ENCODE data around the gene NFIB.

Gene NFIB

DNA sequence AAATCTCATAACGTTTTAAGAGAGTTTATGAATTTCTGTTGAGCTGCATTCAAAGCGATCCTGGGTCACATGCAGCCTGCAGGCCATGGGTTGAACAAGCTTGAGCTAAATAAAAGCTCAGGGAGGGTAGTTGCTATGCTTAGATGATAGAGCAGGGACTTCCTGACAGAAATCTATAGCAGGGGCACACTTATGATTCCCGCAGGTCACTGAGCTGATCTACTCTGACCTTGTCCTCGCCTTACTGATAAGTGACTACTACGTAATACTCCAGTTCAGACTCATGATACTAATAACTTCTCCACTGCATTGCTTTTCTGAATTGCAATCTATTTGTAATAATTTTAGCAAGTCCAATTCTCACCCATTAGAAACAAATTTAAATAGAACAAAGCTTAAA is 90.9 kb downstream of the NFIB start:
- Histone ChIP-seq H3K9ac (ENCODE audit: low read length in 2 of 2) (no peak overlapping the region), H3K4me3 (ENCODE audit: low read length in 2 of 2) (no peak overlapping the region), H3K9me3 (ENCODE audit: control insufficient read depth in 2 of 2, low read length in 2 of 2) (no peaks in the 10 kb centered on the region), H3K27me3 (ENCODE audit: control insufficient read depth in 1 of 2, insufficient read depth in 2 of 2, low read length in 2 of 2) (no peaks in the 10 kb centered on the region), H3K4me1 (ENCODE audit: control insufficient read depth, insufficient read depth, low read length) (peaks cover 26% of the 10 kb centered on the region), H3K36me3 (ENCODE audit: control insufficient read depth in 2 of 2, insufficient read depth in 2 of 2, low read length in 2 of 2) (no peaks in the 10 kb centered on the region), H3K27ac (ENCODE audit: low read length) (no peak overlapping the region)

DNA sequence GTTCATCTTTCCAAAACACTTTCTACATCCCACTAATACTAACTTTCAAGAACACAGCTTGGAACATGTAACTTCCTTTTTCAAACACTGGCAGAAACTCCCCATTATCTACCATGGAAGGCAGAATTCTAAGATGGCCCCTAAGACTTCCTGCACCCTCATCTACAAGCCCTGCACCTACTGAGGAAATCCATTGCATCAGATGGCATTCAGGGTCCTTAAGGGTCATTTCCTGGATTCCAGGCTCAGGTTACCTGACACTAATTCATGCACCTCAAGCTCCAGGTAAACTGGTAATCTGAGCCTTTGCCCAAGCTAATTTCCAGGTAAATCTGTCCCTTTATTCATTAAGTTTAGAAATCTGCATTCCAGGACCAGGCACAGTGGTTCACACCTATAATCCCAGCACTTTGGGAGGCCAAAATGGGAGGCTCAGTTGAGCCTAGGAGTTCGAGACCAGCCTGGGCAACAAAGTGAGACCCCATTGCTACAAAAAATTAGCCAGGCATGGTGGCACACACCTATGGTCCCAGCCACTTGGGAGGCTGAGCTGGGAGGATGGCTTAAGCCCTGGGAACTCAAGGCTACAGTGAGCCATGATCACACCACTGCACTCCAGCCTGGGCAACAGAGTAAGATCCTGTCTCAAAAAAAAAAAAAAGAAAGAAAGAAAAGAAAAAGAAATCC is 91.6 kb downstream of the NFIB start:
- peak overlapping the region in 1 of 2 donors; percentile 31 for H3K4me3 ChIP-seq (ENCODE audit: low read length in 2 of 2)
- H3K4me1 ChIP-seq (ENCODE audit: control insufficient read depth, insufficient read depth, low read length) = peaks cover 26% of the 10 kb centered on the region
- H3K36me3 ChIP-seq (ENCODE audit: control insufficient read depth in 2 of 2, insufficient read depth in 2 of 2, low read length in 2 of 2) = no peaks in the 10 kb centered on the region
- H3K27me3 ChIP-seq (ENCODE audit: control insufficient read depth in 1 of 2, insufficient read depth in 2 of 2, low read length in 2 of 2) = no peaks in the 10 kb centered on the region
- no peaks in the 10 kb centered on the region for H3K9me3 ChIP-seq (ENCODE audit: control insufficient read depth in 2 of 2, low read length in 2 of 2)
- no peak overlapping the region for H3K9ac ChIP-seq (ENCODE audit: low read length in 2 of 2)
- no peak overlapping the region for H3K27ac ChIP-seq (ENCODE audit: low read length)

DNA sequence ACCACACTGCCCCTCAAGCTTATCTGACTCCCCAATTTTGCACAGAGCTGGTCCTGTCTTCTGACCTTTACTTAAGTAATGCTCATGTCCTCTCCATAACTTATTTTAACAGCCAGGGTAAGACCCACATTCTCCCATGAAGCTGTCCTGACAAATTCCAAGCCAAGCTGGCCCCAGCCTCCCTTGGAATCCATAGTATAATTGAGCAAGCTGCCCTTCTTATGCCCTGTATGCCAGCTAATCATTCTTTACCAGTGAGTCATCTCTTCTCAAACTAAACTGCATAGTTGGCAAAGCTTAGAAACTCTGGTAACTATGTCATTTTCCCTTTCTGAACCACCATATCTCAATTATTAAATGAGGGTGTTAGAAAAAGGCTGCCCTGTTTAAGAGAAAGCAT is 92.4 kb downstream of the NFIB start:
- Histone ChIP-seq H3K27me3 (ENCODE audit: control insufficient read depth in 1 of 2, insufficient read depth in 2 of 2, low read length in 2 of 2) (no peaks in the 10 kb centered on the region), H3K36me3 (ENCODE audit: control insufficient read depth in 2 of 2, insufficient read depth in 2 of 2, low read length in 2 of 2) (no peaks in the 10 kb centered on the region), H3K27ac (ENCODE audit: low read length) (peak overlapping the region; percentile 12), H3K4me1 (ENCODE audit: control insufficient read depth, insufficient read depth, low read length) (peaks cover 26% of the 10 kb centered on the region), H3K4me3 (ENCODE audit: low read length in 2 of 2) (peak overlapping the region in 1 of 2 donors; percentile 31), H3K9me3 (ENCODE audit: control insufficient read depth in 2 of 2, low read length in 2 of 2) (no peaks in the 10 kb centered on the region), H3K9ac (ENCODE audit: low read length in 2 of 2) (no peak overlapping the region)

DNA sequence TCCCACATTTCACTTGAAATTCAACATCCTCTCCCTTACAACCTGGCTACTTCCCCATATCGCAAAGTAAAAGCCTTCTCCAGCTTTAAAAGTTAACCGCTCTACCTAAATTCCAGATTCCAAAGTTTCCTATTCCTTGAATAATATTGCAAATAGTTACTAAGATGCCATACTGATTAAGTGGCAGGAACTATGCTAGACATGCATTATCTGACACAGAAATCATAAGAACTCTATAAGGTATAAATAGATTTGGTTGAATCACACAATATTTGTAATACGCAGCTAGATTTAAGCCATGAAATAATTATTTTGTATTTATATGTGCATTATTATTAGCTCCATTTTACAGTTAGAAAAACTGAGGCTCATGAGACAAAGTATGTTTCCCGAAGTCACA is 92.8 kb downstream of the NFIB start:
- no peak overlapping the region for H3K4me3 ChIP-seq (ENCODE audit: low read length in 2 of 2)
- H3K27me3 ChIP-seq (ENCODE audit: control insufficient read depth in 1 of 2, insufficient read depth in 2 of 2, low read length in 2 of 2) = no peaks in the 10 kb centered on the region
- H3K27ac ChIP-seq (ENCODE audit: low read length) = peak overlapping the region; percentile 12
- no peaks in the 10 kb centered on the region for H3K36me3 ChIP-seq (ENCODE audit: control insufficient read depth in 2 of 2, insufficient read depth in 2 of 2, low read length in 2 of 2)
- H3K9me3 ChIP-seq (ENCODE audit: control insufficient read depth in 2 of 2, low read length in 2 of 2) = no peaks in the 10 kb centered on the region
- H3K4me1 ChIP-seq (ENCODE audit: control insufficient read depth, insufficient read depth, low read length) = peaks cover 26% of the 10 kb centered on the region
- H3K9ac ChIP-seq (ENCODE audit: low read length in 2 of 2) = no peak overlapping the region

DNA sequence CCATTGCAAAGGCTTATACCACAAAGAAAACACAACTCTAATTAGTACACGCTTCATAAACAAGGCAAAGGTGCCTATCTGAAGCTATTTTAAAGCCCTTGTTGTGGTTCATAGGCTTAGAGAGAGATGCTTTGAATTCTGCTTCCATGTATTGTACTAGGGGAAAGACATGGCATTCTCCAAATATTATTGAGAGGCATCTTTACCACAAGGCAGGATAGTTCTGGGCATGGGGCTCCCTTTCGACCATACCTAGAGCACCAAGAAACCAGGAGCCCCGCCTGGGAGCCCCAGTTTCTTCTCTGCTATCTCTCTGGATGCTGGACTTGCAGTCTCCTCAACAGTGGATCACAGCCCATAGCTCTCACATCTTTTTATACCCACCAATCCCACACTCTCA is 93.7 kb downstream of the NFIB start:
- no peak overlapping the region for H3K9ac ChIP-seq (ENCODE audit: low read length in 2 of 2)
- no peaks in the 10 kb centered on the region for H3K36me3 ChIP-seq (ENCODE audit: control insufficient read depth in 2 of 2, insufficient read depth in 2 of 2, low read length in 2 of 2)
- H3K4me1 ChIP-seq (ENCODE audit: control insufficient read depth, insufficient read depth, low read length) = peaks cover 26% of the 10 kb centered on the region
- H3K27ac ChIP-seq (ENCODE audit: low read length) = peak overlapping the region; percentile 18
- H3K9me3 ChIP-seq (ENCODE audit: control insufficient read depth in 2 of 2, low read length in 2 of 2) = no peaks in the 10 kb centered on the region
- no peak overlapping the region for H3K4me3 ChIP-seq (ENCODE audit: low read length in 2 of 2)
- no peaks in the 10 kb centered on the region for H3K27me3 ChIP-seq (ENCODE audit: control insufficient read depth in 1 of 2, insufficient read depth in 2 of 2, low read length in 2 of 2)

DNA sequence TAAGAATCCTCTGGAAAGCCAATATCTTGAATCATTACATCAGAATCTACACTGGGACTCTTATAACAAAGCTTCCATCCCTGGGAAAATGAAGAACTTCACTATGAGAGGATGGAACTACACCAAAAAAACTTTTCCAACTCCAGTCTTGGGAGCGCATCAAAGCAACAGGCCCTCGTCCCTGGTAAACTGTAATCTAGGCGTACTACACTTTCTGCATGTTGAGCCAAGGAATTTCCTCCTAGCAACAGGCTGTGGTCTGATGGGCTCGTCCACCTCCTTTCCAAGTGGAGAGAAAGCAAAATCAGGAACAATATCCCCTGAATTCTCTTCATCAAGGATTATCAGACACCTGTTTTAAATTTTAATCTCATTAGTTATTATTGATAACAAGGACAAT is 94.1 kb downstream of the NFIB start:
- Histone ChIP-seq H3K4me3 (ENCODE audit: low read length in 2 of 2) (no peak overlapping the region), H3K27me3 (ENCODE audit: control insufficient read depth in 1 of 2, insufficient read depth in 2 of 2, low read length in 2 of 2) (no peaks in the 10 kb centered on the region), H3K27ac (ENCODE audit: low read length) (peak overlapping the region; percentile 18), H3K9me3 (ENCODE audit: control insufficient read depth in 2 of 2, low read length in 2 of 2) (no peaks in the 10 kb centered on the region), H3K9ac (ENCODE audit: low read length in 2 of 2) (no peak overlapping the region), H3K36me3 (ENCODE audit: control insufficient read depth in 2 of 2, insufficient read depth in 2 of 2, low read length in 2 of 2) (no peaks in the 10 kb centered on the region), H3K4me1 (ENCODE audit: control insufficient read depth, insufficient read depth, low read length) (peaks cover 26% of the 10 kb centered on the region)

DNA sequence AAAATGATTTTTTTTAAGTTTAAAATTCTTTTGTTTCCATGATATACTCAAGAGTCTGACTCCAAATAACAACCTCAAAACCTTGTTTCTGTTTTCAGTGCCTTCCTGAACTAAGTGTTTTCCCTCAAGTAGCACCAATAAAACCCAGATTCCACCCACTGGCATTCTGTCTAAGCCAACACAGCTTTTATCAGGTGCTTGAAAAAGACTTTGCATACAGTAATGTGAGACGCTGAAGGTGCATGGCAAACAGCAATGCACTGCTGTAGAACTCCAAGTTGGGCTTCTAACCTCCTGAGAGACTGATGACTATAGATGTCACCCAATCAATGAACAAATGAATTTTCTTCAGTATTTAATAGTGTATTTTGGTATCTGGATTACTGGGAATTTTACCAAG is 95.7 kb downstream of the NFIB start:
- H3K27ac ChIP-seq (ENCODE audit: low read length) = no peak overlapping the region
- no peak overlapping the region for H3K9ac ChIP-seq (ENCODE audit: low read length in 2 of 2)
- no peaks in the 10 kb centered on the region for H3K9me3 ChIP-seq (ENCODE audit: control insufficient read depth in 2 of 2, low read length in 2 of 2)
- no peaks in the 10 kb centered on the region for H3K27me3 ChIP-seq (ENCODE audit: control insufficient read depth in 1 of 2, insufficient read depth in 2 of 2, low read length in 2 of 2)
- H3K4me1 ChIP-seq (ENCODE audit: control insufficient read depth, insufficient read depth, low read length) = peaks cover 31% of the 10 kb centered on the region
- no peaks in the 10 kb centered on the region for H3K36me3 ChIP-seq (ENCODE audit: control insufficient read depth in 2 of 2, insufficient read depth in 2 of 2, low read length in 2 of 2)
- no peak overlapping the region for H3K4me3 ChIP-seq (ENCODE audit: low read length in 2 of 2)

DNA sequence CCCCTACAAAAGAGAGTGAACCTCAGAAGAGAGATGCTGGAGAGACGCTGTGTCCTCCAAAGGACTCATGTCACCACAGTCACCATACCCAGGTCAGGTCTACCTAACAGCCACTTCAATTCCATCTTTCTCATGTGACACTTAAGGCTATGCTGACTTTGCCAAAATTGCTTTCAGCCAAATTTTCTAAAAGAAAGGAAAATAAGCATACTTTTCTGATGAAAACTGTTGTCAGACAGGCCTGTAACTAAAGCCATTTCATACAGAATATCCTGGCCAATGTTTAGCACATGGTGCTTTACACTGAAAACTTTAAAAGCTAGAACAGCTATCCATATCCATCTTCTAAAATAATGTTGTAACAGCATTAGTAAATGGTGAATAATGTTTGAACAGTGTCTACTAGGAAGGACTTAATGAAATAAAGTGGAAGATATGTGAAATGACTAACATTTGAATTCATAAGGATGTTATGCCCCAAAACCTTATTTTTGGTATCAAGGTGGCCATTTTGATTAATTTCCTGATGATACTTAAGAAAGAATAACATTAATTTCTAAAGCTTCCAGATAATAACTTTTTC is 97.2 kb downstream of the NFIB start:
- Histone ChIP-seq H3K4me1 (ENCODE audit: control insufficient read depth, insufficient read depth, low read length) (peaks cover 24% of the 10 kb centered on the region), H3K4me3 (ENCODE audit: low read length in 2 of 2) (no peak overlapping the region), H3K36me3 (ENCODE audit: control insufficient read depth in 2 of 2, insufficient read depth in 2 of 2, low read length in 2 of 2) (no peaks in the 10 kb centered on the region), H3K27me3 (ENCODE audit: control insufficient read depth in 1 of 2, insufficient read depth in 2 of 2, low read length in 2 of 2) (no peaks in the 10 kb centered on the region), H3K9me3 (ENCODE audit: control insufficient read depth in 2 of 2, low read length in 2 of 2) (no peaks in the 10 kb centered on the region), H3K9ac (ENCODE audit: low read length in 2 of 2) (no peak overlapping the region), H3K27ac (ENCODE audit: low read length) (no peak overlapping the region)

DNA sequence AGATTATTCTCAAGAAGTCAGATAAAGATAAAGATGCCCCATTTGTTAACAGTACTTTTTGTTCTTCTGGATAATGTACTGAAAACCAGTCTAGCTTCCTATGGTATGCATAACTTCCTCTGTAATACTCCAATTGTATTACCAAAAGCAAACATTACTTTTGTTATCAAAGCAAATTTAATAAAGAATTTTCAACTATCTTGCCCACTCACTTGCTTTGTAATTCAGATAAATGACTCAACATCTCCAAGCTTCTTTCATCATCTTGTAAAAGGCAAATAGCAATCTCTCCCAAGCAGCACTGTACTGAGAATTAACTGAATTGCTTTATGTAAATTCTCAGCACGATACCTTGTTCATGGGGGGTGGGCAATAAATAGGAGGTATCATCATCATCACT is 98.3 kb downstream of the NFIB start:
- H3K4me3 ChIP-seq (ENCODE audit: low read length in 2 of 2) = no peak overlapping the region
- H3K36me3 ChIP-seq (ENCODE audit: control insufficient read depth in 2 of 2, insufficient read depth in 2 of 2, low read length in 2 of 2) = no peaks in the 10 kb centered on the region
- no peaks in the 10 kb centered on the region for H3K27me3 ChIP-seq (ENCODE audit: control insufficient read depth in 1 of 2, insufficient read depth in 2 of 2, low read length in 2 of 2)
- H3K4me1 ChIP-seq (ENCODE audit: control insufficient read depth, insufficient read depth, low read length) = peaks cover 21% of the 10 kb centered on the region
- H3K27ac ChIP-seq (ENCODE audit: low read length) = no peak overlapping the region
- no peak overlapping the region for H3K9ac ChIP-seq (ENCODE audit: low read length in 2 of 2)
- H3K9me3 ChIP-seq (ENCODE audit: control insufficient read depth in 2 of 2, low read length in 2 of 2) = no peaks in the 10 kb centered on the region

DNA sequence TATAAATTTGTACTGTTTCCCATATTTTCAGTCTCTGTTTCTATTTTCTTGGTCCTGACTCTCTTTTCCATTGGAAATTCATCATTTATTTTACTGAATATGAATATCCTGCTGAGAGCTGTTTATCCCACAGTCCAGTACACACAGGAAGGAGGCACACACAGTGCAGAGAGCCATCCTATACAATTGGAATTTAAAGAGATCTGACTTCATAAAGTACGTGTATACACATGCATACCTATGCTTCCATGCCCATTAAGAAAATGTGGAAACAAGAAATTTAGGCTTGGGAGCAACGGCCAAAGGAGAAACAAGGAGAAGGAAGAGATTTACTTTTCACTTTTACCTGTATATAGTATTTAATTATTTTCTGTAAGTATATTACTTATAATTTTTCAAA is 99.2 kb downstream of the NFIB start:
- Histone ChIP-seq H3K9me3 (ENCODE audit: control insufficient read depth in 2 of 2, low read length in 2 of 2) (no peaks in the 10 kb centered on the region), H3K36me3 (ENCODE audit: control insufficient read depth in 2 of 2, insufficient read depth in 2 of 2, low read length in 2 of 2) (no peaks in the 10 kb centered on the region), H3K9ac (ENCODE audit: low read length in 2 of 2) (no peak overlapping the region), H3K27ac (ENCODE audit: low read length) (no peak overlapping the region), H3K27me3 (ENCODE audit: control insufficient read depth in 1 of 2, insufficient read depth in 2 of 2, low read length in 2 of 2) (no peaks in the 10 kb centered on the region), H3K4me1 (ENCODE audit: control insufficient read depth, insufficient read depth, low read length) (peaks cover 11% of the 10 kb centered on the region), H3K4me3 (ENCODE audit: low read length in 2 of 2) (no peak overlapping the region)

DNA sequence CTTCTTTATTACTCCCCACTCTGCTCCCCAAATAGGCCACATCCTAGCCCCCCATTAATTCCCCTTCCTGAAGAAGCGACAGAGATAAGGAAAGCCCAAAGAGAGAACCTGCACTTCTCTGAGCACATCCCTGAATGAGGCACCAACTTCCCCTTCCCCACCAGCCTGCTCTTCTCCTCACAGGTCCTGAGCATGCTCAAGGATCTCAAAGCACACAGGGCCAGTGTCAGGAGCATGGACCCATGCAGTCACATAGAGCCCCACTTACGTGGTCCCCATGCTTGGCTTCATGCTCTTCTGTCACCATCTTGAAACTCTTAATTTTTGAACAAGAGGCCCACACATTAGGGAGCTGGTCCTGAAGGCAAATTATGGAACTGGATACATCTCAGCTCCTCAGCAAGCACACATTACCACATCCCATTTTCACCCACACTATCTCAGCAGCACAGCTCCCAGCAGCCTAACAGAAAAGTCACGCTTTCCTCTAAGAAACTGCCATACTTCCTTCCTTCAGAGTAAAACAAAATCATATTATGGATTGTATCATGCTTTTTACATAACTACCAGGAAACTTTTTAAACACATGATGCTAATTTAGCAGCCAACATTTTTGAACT is 99.8 kb downstream of the NFIB start:
- Histone ChIP-seq H3K4me1 (ENCODE audit: control insufficient read depth, insufficient read depth, low read length) (peaks cover 8% of the 10 kb centered on the region), H3K9me3 (ENCODE audit: control insufficient read depth in 2 of 2, low read length in 2 of 2) (no peaks in the 10 kb centered on the region), H3K9ac (ENCODE audit: low read length in 2 of 2) (no peak overlapping the region), H3K27me3 (ENCODE audit: control insufficient read depth in 1 of 2, insufficient read depth in 2 of 2, low read length in 2 of 2) (no peaks in the 10 kb centered on the region), H3K36me3 (ENCODE audit: control insufficient read depth in 2 of 2, insufficient read depth in 2 of 2, low read length in 2 of 2) (no peaks in the 10 kb centered on the region), H3K4me3 (ENCODE audit: low read length in 2 of 2) (no peak overlapping the region), H3K27ac (ENCODE audit: low read length) (no peak overlapping the region)
